GM12878 (cell line): ENCODE results near the gene TCP1. TPM values are rescaled to one million over a fixed set of nuclear protein-coding genes. Genes with fewer than 3 reads are reported as not detected.

Experiments
- ATAC-seq: fragments of 200-7000 bp; cut with Tn5 transposase; 3 replicates; pipeline ENCODE4 v1.9.1; 2020; ENCODE audit warnings: mild to moderate bottlenecking, moderate library complexity
- BruUV-seq: library from RNA; stranded (reverse); fragments of 400-500 nt; replicated peaks from 2 replicates; lab custom pipeline; 2021; lab: Mats Ljungman, UMichigan
- CTCF ChIA-PET: fragments of 300-600 bp; sonication (Branson Sonifier 250); formaldehyde crosslinking; extraction: SDS; loops from one replicate; lab custom pipeline; 2021; ENCODE audit warnings: inconsistent platforms; lab: Yijun Ruan, JAX
- POLR2A ChIA-PET: fragments of 350-600 bp; formaldehyde crosslinking; extraction: SDS; loops from one replicate; lab custom pipeline; 2021; ENCODE audit warnings: inconsistent platforms; lab: Charles Lee
- RAD21 ChIA-PET: fragments of 300-600 bp; sonication (Branson Sonifier 250); formaldehyde crosslinking; loops from one replicate; lab custom pipeline; 2023; ENCODE audit warnings: antibody characterized with exemption; ENCODE audit not compliant: unreplicated experiment; lab: Charles Lee
- SMC1A ChIA-PET: fragments of 300-600 bp; sonication (Branson Sonifier 250); formaldehyde crosslinking; loops from one replicate; lab custom pipeline; 2023; ENCODE audit not compliant: unreplicated experiment, uncharacterized antibody; lab: Charles Lee
- DNase-seq: peaks from one replicate; pipeline ENCODE4 v3.0.0-alpha.2; 2011; ENCODE audit warnings: low read depth, low spot score
- FAIRE-seq: peaks from 3 replicates; lab custom pipeline; 2011; peaks lifted over from hg19 to GRCh38; lab: Jason Lieb, UNC
- H2AFZ ChIP-seq: 2 replicates; pipeline ENCODE4 v1.6.0; 2011; ENCODE audit warnings: low read depth, low read length, control low read depth; ENCODE audit not compliant: control insufficient read depth
- H3K27ac ChIP-seq: 2 replicates; pipeline ENCODE4 v1.5.1; 2011; ENCODE audit warnings: control low read depth; ENCODE audit not compliant: control insufficient read depth, insufficient read depth
- H3K27me3 ChIP-seq, 2 experiments: replicated peaks in 1 of 2; 2 replicates each; pipeline versions ENCODE4 v1.6.0 to v1.6.1; 2011; ENCODE audit warnings: low read length in 1 of 2; ENCODE audit not compliant: control insufficient read depth in 2 of 2, insufficient read depth in 2 of 2
- H3K36me3 ChIP-seq, 2 experiments: 2 replicates each; pipeline ENCODE4 v1.5.1; 2011; ENCODE audit warnings: low read length in 1 of 2; ENCODE audit not compliant: control insufficient read depth in 2 of 2, insufficient read depth in 2 of 2
- H3K4me1 ChIP-seq: 2 replicates; pipeline ENCODE4 v1.6.1; 2011; ENCODE audit warnings: mild to moderate bottlenecking, low read length, moderate library complexity, mixed read lengths; ENCODE audit not compliant: control insufficient read depth, insufficient read depth
- H3K4me2 ChIP-seq: 2 replicates; pipeline ENCODE4 v1.6.0; 2011; ENCODE audit warnings: control low read depth; ENCODE audit not compliant: control insufficient read depth, insufficient read depth
- H3K4me3 ChIP-seq: fragments of 200-600 bp; sonication (generic); 2 replicates; pipeline ENCODE4 v1.5.1; 2016
- H3K79me2 ChIP-seq: 2 replicates; pipeline ENCODE4 v1.6.0; 2011; ENCODE audit warnings: low read length; ENCODE audit not compliant: control insufficient read depth, insufficient read depth
- H3K9ac ChIP-seq: 2 replicates; pipeline ENCODE4 v1.8.0; 2011; ENCODE audit warnings: low read length, control low read depth, mixed read lengths; ENCODE audit not compliant: control insufficient read depth, insufficient read depth
- H3K9me3 ChIP-seq: replicated peaks from 3 replicates; pipeline ENCODE4 v1.5.1; 2011; ENCODE audit warnings: mild to moderate bottlenecking, low read length; ENCODE audit not compliant: control insufficient read depth, insufficient read depth
- H4K20me1 ChIP-seq: 2 replicates; pipeline ENCODE4 v1.6.0; 2011; ENCODE audit not compliant: control insufficient read depth, insufficient read depth
- CHD2 ChIP-seq: IDR thresholded peaks from 2 replicates; pipeline ENCODE4 v1.6.1; 2011; ENCODE audit warnings: low read depth, low read length, improper control_type of control experiment, borderline replicate concordance
- CREM ChIP-seq: IDR thresholded peaks from 2 replicates; pipeline ENCODE4 v1.6.1; 2014; ENCODE audit warnings: antibody characterized with exemption, low read depth
- EED ChIP-seq: sonication (generic); IDR thresholded peaks from 2 replicates; pipeline ENCODE4 v1.6.1; 2016; ENCODE audit warnings: antibody characterized with exemption, low read depth
- EP300 ChIP-seq, 2 experiments: fragments of 150-350 bp in 1 of 2; IDR thresholded peaks; 2 replicates each; pipeline ENCODE4 v1.6.1; 2011 to 2012; ENCODE audit warnings: low read depth in 2 of 2, low read length in 2 of 2, borderline replicate concordance in 1 of 2, improper control_type of control experiment in 1 of 2, inconsistent platforms in 1 of 2; ENCODE audit not compliant: control insufficient read depth in 1 of 2
- EZH2 ChIP-seq: IDR thresholded peaks from 2 replicates; pipeline ENCODE4 v1.6.1; 2012; ENCODE audit warnings: low read depth, mild to moderate bottlenecking, control low read depth, inconsistent platforms, low read length, borderline replicate concordance; ENCODE audit not compliant: control insufficient read depth
- FOXM1 ChIP-seq: IDR thresholded peaks from 2 replicates; pipeline ENCODE4 v1.6.1; 2012; ENCODE audit warnings: low read depth, mild to moderate bottlenecking, inconsistent platforms, low read length, moderate library complexity
- HSF1 ChIP-seq: fragments of 150-350 bp; IDR thresholded peaks from 2 replicates; pipeline ENCODE4 v1.6.1; 2014; ENCODE audit warnings: mild to moderate bottlenecking, low read depth, low read length
- MAX ChIP-seq: IDR thresholded peaks from 2 replicates; pipeline ENCODE4 v1.6.1; 2012; ENCODE audit warnings: low read depth, low read length, improper control_type of control experiment
- NRF1 ChIP-seq: conservative IDR thresholded peaks from 2 replicates; pipeline ENCODE4 v1.6.1; 2011; ENCODE audit warnings: mild to moderate bottlenecking, low read depth, low read length, improper control_type of control experiment
- SIN3A ChIP-seq: IDR thresholded peaks from 2 replicates; pipeline ENCODE4 v1.6.1; 2012; ENCODE audit warnings: low read depth, low read length, improper control_type of control experiment
- SP1 ChIP-seq: IDR thresholded peaks from one replicate; pipeline ENCODE4 v1.6.1; 2011; ENCODE audit warnings: low read depth, low read length
- YY1 ChIP-seq: IDR thresholded peaks from 2 replicates; pipeline ENCODE4 v1.6.1; 2011; ENCODE audit warnings: low read depth, mild to moderate bottlenecking, low read length
- ZBED1 ChIP-seq: IDR thresholded peaks from 2 replicates; pipeline ENCODE4 v1.6.1; 2016; ENCODE audit warnings: borderline replicate concordance
- WGBS: methylation state at CpG from one replicate; pipeline ENCODE4 v1.1.6; 2016; ENCODE audit warnings: low lambda C conversion rate; ENCODE audit not compliant: insufficient replicate concordance, insufficient coverage; ENCODE audit errors: missing lambda C conversion rate; 5-methylcytosine and 5-hydroxymethylcytosine counted together
- in situ Hi-C: fragments of 300-500 bp; cut with MboI; formaldehyde crosslinking; loops from 9 replicates; pipeline ENCODE4 v1.14.3; 2018; ENCODE audit warnings: mixed read lengths
- intact Hi-C: fragments of 100-400 bp; cut with micrococcal nuclease; formaldehyde crosslinking; loops from one replicate; pipeline ENCODE4 v1.14.2; 2022; ENCODE audit not compliant: unreplicated experiment
- polyA plus RNA-seq, 11 experiments: library from polyadenylated mRNA; depleted of rRNA in 4 of 11; unstranded in 6 of 11; stranded (reverse) in 5 of 11; fragments of >200 nt; fragmentation: Nextera tagmentation in 4 of 11; fragmentation: Illumina TruSeq in 1 of 11; extraction: Ambion mirVana in 4 of 11; extraction: Trizol in 1 of 11; gene quantifications; 1 replicate in 1 of 11; 2 replicates in 10 of 11; pipeline versions ENCODE4 v1.2.1 to v1.2.3, GENCODE V29; 2011 to 2016; ENCODE audit warnings: inconsistent platforms in 2 of 11, missing spikeins in 2 of 11, low read depth in 1 of 11
- total RNA-seq, 4 experiments: library from RNA; depleted of rRNA in 3 of 4; stranded (reverse); fragments of >200 nt in 3 of 4; fragmentation: Illumina TruSeq in 1 of 4; extraction: Trizol in 1 of 4; gene quantifications; 2 replicates each; pipeline versions ENCODE4 v1.2.1 to v1.2.3, GENCODE V29; 2013 to 2021
- TF ChIP-seq, protein P1 (sequence below): fragments of 450-650 bp; IDR thresholded peaks from 2 replicates; pipeline ENCODE4 v1.6.1; 2017; ENCODE audit warnings: mild to moderate bottlenecking, moderate library complexity

Gene TCP1
- total and polyA plus RNA-seq, 10 of the 15 experiments (the other 5 are each of a cell fraction or from before 2014, with no cell fraction given) = 133 to 457 (median 306) TPM

DNA sequence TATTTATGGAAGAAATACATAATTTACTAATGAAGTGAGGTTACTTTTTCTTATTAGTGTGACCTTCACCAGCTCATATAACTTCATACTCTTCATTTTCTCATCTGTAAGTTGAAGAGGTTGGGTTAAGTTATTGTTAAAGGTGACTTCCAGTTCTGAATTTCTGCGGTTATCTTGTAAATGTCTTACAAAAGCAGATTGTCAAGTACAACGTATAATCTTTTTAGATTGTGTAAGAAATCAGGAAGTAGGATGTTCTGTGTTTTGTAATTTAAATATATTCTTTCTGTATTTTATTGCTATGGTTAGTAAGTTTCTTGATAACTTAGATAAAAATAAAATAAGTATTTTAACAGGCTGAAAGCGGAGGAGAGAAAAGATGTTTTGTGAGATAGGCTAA is 50.1 kb downstream of the TCP1 start:
- FAIRE-seq = no peak
- CTCF ChIA-PET = interaction anchor here (2.3 kb wide), 1 partner anchor 19 kb away, joined by 11 read pairs; no protein-coding TSS in a partner anchor
- no peak overlapping the region for H3K9ac ChIP-seq
- no peak overlapping the region for H2AFZ ChIP-seq
- POLR2A ChIA-PET = interaction anchor here (0.6 to 1.5 kb wide), 3 partner anchors 10 to 241 kb away, joined by 4 to 8 read pairs (median 5); no protein-coding TSS in a partner anchor
- no peak overlapping the region for H3K4me3 ChIP-seq
- no peak overlapping the region for H3K27ac ChIP-seq
- peaks cover 56% of the 10 kb centered on the region for H3K79me2 ChIP-seq
- H3K4me2 ChIP-seq = no peak overlapping the region
- TF ChIP-seq SIN3A (no peak), FOXM1 (no peak), MAX (no peak), EED (no peak), ZBED1 (no peak), EZH2 (no peak), SP1 (no peak), NRF1 (no peak), HSF1 (no peak), EP300 (IDR thresholded peaks at IDR 0.05; ENCODE audit: borderline replicate concordance in 1 of 2, control insufficient read depth in 1 of 2, low read depth in 2 of 2, low read length in 2 of 2) (no peak), YY1 (no peak), CREM (no peak), CHD2 (no peak)
- TF ChIP-seq, protein P1, sequence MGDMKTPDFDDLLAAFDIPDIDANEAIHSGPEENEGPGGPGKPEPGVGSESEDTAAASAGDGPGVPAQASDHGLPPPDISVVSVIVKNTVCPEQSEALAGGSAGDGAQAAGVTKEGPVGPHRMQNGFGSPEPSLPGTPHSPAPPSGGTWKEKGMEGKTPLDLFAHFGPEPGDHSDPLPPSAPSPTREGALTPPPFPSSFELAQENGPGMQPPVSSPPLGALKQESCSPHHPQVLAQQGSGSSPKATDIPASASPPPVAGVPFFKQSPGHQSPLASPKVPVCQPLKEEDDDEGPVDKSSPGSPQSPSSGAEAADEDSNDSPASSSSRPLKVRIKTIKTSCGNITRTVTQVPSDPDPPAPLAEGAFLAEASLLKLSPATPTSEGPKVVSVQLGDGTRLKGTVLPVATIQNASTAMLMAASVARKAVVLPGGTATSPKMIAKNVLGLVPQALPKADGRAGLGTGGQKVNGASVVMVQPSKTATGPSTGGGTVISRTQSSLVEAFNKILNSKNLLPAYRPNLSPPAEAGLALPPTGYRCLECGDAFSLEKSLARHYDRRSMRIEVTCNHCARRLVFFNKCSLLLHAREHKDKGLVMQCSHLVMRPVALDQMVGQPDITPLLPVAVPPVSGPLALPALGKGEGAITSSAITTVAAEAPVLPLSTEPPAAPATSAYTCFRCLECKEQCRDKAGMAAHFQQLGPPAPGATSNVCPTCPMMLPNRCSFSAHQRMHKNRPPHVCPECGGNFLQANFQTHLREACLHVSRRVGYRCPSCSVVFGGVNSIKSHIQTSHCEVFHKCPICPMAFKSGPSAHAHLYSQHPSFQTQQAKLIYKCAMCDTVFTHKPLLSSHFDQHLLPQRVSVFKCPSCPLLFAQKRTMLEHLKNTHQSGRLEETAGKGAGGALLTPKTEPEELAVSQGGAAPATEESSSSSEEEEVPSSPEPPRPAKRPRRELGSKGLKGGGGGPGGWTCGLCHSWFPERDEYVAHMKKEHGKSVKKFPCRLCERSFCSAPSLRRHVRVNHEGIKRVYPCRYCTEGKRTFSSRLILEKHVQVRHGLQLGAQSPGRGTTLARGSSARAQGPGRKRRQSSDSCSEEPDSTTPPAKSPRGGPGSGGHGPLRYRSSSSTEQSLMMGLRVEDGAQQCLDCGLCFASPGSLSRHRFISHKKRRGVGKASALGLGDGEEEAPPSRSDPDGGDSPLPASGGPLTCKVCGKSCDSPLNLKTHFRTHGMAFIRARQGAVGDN = no peak
- ATAC-seq = no peak
- RAD21 ChIA-PET = no interaction called here
- H4K20me1 ChIP-seq = no peaks in the 10 kb centered on the region
- no peak for DNase-seq
- peaks cover 2 to 33% of the 10 kb centered on the region in 2 experiments; a peak in 3 of 4 replicates for H3K36me3 ChIP-seq
- H3K4me1 ChIP-seq = no peaks in the 10 kb centered on the region
- no peaks in the 10 kb centered on the region for H3K9me3 ChIP-seq
- 53% methylated on average over 3 of the region's 3 CpGs for WGBS
- BruUV-seq = TSS peak; percentile 6
- intact Hi-C loops (no loop called here), in situ Hi-C loops (no loop called here)
- SMC1A ChIA-PET = interaction anchor here (1.1 to 4.1 kb wide), 3 partner anchors 10 to 53 kb away, joined by 3 to 18 read pairs (median 4); no protein-coding TSS in a partner anchor
- H3K27me3 ChIP-seq = no peaks in the 10 kb centered on the region
